HG03460 (cell line): ENCODE results near the gene LTB4R.
"Not testable (repeated sequence)": the region's sequence is repeated elsewhere in the genome, so short reads cannot be mapped to it uniquely, and the experiment has no call there.

Experiments used
- ATAC-seq: cut with Tn5 transposase; IDR thresholded peaks from one replicate; pipeline ENCODE4 v1.9.1; 2021; ENCODE audit not compliant: unreplicated experiment

The LTB4R gene

DNA sequence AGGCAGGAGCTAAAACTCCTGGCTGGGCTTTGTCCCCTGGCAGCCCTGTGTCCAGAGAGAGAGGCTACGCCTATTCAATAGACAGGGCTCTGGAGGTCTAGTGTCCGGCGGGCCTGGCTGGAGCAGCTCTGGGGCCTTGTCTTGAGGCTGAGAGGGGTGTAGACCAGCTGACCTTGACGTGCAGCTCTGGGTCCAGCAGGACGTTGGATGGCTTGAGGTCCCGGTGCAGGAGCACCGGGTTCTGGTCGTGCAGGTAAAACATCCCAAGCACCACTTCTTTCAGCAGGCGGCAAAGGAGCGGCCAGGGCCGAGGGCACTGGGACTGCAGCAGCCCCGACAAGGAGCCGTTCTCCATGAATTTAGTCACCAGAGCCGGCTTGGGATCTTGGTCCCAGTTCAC is 27.5 kb downstream of the LTB4R start:
- no peak for ATAC-seq

DNA sequence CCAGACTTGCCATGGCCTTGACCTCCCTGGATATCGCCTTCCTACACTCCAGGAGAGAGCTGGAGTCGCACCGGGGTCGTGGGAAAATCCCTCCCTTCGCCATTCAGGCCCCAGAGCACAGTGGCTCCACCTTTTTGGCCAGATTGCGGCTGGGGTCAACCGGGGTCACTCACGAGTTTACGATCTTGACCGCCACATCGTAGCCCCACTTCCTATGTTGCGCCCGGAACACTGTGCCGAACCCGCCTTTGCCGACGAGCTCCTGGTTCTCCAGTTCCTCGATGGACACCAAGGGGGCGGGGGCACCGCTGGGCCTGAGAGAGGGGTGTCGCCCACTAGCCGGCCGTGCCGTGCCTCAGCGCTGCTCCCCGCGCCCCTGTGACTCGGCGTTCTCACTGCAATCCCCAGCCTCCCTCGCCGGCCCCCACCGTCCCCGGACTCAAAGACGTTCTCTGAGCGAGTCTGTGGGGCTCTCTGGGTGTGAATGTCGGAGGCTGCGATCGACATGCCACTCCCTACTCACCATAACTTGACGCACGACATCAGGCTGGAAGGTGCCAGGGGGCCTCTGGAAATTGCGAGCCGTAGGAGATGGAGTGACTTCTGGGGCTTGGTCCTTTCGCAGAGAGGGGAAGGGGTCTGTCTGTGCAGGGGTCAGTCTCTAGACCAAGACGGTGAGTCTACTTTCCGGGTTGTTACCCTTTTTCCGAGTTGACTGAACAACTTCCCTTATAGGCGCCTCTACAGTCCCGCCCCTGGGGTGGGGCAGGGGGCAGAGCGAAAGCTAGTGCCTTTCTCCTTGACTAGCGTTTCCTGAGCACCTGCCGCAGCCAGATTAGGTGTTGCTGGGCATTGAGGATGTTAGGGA is 28.2 kb downstream of the LTB4R start, which contains the start of gene RIPK3:
Gene RIPK3, minus strand, starts transcription at position 708 of the 868 bp plus-strand sequence. Its CDS starts 165 bp downstream, at position 543.
- peak; percentile 80 for ATAC-seq

DNA sequence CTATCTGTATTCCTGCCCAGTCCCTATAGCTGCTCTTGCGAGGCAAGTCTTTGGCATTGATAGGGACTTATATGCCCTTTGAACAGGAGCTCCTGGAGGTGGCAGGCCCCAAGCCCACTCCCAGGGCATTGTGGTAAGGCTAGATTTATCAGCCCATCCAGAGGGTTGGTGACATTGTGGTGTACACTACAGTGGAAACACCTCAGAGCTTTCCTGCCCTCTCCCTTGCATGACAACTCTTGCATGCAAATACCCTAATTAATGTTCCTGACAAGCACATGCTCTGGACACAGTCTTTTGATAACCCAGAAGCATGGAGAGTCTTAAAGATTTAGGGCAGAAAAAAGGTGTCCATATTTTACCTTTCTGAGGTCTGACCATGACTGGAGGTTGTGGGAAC is 29.3 kb downstream of the LTB4R start:
- ATAC-seq: no peak

DNA sequence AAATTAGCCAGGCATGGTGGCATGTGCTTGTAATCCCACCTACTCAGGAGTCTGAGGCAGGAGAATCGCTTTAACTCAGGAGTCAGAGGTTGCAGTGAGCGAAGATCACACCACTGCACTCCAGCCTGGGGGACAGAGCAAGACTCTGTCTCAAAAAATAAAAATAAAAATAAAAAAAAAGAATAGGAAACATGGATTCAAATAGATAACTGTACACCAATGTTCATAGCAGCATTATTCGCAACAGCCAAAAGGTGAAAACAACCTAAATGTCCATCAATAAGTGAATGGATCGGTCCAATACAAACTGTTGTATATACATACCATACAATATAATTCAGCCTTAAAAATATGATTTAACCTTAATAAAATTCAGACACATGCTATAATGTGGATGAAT is 31.6 kb downstream of the LTB4R start:
- no peak for ATAC-seq

DNA sequence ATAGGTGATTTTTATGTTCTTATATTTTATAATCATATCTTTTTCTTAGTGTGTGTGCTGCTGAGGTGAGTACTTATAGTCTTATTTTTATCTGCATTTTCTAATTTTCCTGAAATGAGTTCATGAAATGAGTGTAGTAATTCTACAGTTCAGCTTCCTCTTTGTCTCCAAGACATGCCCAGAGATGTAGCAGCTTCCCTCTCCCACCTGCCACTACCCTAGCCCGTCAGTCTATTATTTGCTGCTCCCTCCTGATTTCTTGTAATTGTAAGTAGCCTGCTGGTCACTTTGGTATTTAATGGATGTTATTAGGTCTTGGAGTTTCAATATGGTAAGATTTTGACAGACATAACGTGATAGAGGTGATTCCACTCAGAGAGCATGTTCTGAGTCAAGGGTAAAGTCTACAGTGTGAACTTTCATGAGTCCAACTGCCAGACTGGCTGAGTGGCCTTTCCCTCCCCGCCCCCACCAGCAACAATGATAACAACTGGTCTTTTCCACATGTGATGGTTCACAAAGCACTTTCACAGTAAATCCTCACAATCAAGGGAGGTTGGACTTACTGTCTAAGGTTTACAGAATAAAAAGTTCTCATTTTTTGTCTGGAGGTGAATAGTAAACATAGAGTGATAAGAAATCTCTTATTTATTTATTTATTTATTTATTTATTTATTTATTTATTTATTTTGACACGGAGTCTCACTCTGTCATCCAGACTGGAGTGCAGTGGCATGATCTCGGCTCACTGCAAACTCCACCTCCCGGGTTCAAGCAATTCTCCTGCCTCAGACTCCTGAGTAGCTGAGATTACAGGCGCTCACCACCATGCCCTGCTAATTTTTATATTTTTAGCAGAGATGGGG is 32.7 kb downstream of the LTB4R start:
- ATAC-seq: no peak

DNA sequence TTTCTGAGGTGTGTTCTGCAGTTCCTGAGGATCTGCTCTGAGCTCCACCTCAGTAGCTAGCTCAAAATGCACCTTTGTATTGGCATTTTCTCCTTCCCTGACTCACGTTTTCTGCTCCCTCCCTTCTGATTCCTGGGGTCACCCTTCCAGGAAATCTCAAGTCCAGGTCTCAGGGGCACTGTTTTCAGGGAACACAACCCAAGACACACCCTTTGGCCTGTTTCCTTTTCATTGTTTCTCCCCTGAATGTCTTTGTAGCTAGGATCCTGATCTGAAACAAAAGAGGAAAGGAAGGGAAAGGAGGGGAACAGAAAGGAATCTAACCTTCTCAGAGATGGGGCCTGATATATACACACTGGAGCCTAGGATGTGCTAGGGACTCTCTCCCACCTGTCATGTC is 35.8 kb downstream of the LTB4R start:
- ATAC-seq: no peak

DNA sequence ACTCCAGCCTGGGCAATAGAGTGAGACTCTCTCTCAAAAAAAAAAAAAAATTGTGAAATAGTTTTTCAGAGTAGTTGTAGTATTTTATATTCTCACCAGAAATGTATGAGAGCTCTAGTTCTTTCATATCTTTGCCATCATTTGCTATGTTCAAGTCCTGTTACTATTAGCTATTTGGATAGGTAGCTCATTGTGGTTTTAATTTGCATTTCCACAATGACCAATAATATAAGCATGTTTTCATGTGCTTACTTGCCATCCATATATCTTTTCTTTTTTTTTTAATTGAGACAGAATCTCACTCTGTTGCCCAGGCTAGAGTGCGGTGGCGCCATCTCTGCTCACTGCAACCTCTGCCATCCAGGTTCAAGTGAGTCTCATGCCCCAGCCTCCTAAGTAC is 36.9 kb downstream of the LTB4R start:
- no peak for ATAC-seq

DNA sequence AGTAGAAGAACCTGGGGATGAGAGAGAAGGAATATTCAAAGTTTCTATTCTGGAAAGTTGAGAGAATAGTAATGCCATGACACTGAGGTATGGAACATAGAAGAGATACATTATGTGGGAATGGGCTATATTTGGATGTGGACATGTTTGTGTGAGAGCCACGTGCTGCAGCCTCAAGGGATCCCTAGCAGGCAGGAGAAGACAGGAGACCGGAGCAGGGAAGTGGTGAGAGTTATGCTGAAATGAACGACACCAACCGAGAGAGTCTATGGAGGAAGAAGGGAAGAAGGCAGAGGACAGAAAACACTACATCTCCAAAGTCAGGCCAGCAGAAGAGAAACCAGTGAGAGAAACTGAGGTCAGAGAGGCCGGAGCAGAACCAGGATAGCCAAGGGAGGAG is 38.4 kb downstream of the LTB4R start:
- ATAC-seq: no peak

DNA sequence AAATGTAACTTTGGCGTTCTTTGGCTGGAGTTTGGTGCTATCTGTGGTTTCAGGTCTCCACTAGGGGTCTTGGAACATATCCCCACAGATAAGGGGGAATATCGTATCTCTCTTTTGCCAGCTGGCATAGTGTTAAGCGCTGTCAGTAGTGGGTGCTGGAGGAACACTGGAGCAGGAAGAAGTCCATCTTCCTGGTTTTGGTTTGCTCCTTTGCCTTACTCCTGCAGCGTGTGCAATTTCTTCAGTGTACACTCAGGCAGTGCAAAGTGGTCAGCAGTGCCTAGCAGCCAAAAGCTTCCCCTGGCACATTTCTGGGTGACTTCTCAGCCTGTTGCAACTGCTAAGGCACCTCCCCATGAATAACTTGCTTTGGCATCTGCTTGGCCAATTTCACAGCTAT is 40.2 kb downstream of the LTB4R start:
- ATAC-seq: no peak

DNA sequence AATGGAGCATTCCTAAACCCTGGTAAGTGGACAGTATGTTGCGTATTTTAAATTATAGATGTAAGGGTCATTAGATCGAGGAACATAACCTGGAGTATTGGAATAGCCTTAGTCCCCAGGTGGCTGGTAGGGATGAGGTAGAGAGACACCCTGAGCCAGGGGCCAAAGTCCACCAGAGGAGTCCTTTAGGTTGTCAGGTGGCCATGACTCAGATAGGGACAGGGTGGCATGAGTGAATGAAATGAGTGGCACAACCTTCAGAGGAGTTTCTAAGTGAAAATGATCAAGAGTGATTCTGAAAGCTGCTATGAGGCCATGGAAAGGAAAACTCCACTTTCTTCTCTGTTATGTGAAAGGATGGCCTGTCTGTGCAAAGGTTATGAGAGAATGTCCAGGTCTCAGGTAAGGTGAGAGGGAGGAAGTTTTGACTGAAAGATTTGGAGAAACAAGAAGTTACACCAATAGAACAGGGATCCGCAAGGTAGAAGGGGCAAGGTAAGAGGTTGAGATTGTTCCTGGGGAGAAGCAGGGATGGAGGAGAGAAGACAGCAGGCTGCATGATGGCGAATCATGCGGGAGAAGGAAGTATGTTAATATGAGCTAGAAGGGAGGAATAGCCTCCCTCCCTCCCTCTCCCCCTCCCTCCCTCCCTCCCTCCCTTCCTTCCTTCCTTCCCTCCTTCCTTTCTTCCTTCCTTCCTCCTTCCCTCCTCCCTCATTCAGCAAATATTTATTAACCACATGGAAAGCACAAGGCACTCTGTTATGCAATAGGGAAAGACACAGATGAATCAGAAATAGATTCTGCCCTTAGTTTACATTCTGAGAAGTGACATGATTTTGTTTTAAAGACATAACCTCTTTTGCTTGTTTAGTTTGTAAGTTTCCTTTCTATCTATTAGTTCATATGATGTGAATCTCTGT is 42.5 kb downstream of the LTB4R start:
- no peak for ATAC-seq

DNA sequence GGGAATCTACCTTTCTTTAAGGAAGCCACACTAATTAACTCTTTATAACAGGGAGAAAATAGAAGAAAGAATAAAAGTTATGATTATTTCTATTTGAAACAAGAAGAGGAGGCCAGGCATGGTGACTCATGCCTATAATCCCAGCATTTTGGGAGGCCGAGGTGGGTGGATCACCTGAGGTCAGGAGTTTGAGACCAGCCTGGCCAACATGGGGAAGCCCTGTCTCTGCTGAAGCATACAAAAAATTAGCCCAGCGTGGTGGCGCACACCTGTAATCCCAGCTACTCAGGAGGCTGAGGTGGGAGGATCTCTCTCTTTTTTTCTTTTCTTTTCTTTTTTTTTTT is 43.2 kb downstream of the LTB4R start:
- not testable (repeated sequence) for ATAC-seq

DNA sequence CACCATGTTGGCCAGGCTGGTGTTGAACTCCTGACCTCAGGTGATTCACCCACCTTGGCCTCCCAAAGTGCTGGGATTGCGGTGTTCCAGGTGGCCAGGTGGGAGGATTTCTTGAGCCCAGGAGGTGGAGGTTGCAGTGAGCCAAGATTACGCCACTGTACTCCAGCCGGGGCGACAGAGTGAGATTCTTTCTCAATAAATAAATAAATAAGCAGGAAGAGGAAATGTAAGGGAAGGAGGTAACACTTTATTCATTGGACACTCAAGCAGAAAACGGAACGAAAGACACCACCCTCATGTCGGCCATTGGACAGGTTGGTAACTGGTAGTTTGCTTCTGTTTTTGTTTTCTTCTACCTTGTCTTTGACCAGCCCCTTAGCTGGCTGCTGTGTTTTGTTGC is 43.7 kb downstream of the LTB4R start:
- no peak for ATAC-seq

DNA sequence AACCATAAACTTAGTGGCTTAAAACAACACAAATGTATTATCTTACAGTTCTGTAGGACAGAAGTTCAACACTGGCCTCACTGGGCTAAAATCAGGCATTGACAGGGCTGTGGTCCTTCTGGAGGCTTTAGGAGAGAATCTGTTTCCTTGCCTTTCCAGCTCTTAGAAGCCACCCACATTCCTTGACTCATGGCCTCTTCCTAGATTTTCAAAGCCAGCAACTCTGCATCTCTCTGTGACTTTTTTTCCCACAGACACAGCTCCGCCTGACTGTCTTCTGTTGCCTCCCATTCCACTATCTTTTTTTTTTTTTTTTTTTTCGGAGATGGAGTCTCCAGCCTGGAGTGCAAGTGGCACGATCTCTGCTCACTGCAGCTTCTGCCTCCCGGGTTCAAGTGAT is 44.9 kb downstream of the LTB4R start:
- no peak for ATAC-seq

DNA sequence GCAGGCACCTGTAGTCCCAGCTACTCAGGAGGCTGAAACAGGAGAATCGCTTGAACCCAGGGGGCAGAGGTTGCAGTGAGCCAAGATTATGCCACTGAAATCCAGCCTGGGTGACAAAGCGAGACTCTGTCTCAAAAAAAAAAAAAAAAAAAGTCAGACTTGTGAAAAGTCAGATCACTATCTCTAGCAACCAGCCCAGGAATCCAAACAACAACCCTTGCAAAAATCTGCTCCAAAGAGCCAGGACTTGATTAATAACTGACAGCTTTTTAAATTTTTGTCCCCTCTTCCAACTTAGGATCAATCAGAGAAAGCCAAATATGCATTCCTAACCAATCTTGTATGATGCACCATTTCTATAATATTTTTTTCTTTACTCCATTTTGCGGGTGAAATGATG is 49.0 kb downstream of the LTB4R start:
- ATAC-seq: no peak

DNA sequence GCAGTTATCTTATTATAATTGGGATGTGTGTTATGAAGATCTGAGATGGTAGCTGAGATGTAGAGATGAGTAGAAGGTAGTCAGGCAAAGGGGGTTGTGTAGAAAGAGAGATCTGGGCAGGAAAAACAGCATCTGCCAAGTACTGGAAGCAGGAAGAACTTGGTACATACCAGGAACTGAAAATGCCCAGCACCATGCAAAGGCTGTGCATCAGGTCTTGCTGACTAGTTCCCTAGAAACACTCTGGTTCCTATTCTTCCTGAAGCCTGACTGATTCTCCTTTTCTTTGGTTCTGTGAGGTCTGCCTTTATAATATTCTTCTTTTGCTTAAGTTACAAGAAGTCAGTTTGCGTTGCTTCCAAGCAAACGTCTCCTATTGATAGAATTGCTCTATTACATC is 50.0 kb downstream of the LTB4R start:
- ATAC-seq: no peak

DNA sequence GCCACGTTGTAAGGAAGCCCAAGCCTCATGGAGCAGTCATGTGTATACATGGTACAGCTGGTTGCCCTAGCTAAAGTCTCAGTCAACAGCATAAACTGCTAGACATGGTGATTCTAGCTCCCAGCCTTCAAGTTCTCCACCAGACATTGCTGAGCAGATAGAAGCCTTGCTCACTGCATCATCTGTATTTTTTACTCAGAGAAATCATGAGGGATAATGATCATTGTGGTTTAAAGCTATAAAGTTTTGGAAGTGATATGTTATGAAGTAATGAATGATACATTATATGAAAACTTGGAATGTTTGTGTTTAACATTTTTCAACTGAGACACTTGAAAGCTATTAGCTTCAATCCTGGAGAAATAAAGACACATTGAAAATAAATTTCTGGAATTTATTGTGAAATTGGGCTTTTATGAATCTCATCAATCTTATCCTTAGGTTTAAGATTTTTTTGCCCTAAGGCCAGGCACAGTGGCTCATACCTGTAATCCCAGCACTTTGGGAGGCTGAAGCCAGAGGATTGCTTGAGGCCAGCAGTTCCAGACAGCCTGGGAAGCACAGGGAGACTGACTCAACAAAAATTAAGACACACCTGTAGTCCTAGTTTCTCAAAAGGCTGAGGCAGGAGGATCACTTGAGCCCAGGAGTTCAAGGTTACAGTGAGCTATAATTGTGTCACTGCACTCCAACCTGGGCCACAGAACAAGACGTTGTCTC is 51.1 kb downstream of the LTB4R start:
- no peak for ATAC-seq

DNA sequence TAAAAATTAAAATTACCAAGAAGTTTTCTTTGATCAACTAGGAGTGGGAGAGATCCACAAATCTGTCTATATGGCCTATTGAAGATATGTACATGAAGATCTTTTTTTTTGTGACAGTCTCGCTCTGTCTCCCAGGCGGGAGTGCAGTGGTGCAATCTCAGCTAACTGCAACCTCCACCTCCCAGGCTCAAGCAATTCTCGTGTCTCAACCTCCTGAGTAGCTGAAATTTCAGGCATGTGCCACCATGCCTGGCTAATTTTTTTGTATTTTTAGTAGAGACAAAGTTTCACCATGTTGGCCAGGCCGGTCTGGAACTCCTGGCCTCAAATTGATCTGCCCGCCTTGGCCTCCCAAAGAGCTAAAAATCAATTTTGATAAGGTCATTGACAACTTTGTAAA is 52.1 kb downstream of the LTB4R start:
- no peak for ATAC-seq

DNA sequence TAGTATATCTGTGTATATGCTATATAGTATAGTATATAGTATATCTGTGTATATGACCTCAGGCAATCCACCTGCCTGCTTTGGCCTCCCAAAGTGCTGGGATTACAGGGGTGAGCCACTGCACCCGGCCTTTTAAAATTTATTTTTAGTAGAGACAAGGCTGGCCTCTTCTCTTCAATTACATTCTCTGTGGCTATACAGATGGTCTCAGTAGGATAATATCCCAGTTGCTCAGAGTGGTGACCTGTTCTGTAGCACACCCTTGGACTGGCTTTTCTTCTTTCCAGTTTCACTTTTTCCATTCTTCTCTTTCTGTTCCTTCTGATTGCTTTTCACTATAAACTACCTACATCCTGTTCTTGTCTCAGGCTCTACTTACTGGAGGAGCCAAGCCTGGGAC is 53.5 kb downstream of the LTB4R start:
- no peak for ATAC-seq

DNA sequence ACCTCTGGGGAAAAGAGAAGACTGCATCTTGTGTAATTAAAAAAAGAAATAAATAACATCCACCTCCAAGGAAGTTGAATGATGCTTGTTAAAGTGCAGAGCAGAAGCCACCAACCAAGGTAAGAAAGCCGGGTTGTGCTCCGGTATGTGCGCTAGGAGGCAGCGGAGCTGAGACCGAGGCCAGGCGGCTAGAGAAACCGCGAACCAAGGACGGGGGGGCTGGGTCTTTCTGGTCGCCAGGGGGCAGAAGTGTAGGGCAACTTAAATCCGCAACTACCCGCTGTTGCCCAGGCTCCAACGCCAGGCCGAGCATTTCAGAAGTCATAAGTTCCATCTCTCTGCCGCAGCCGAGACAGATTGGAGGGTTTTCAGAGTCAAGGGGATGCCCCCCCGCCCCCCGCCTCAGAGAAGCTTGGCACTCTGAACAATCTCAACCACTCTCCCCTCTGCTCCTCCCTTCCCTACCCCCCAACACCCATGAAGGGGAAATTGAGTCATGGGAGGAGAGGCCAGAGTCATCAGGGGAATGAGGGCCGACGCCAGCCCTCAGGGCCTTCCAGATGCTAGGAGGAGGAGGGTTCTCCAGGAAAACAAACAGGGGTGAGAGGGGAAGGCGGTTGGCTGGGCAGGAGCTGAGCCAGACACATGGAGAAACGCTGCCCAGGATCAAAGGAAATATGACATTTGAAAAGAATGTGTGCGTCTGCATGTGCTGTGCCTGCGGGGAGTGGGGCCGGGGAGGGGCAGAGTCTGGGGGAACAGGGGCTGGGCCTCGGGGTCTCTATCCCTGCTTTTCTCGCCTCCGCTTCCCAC is 54.5 kb downstream of the LTB4R start:
- peak; percentile 40 for ATAC-seq

DNA sequence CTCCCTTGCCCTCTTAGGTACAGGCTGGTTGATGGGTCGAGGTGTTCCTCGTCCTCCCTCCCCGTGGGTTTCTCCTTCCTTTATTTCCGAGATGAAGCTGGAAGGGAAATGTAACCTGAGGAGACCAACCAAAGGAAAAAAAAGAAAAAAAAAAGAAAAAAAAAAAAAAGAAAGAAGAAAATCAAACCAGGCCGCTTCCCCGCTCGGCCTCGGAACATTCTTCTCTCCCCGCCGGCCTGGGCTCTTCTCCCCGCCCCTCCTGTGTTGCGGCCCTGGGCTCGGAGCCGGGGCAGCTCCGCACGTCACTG is 55.1 kb downstream of the LTB4R start:
- no peak for ATAC-seq
